Measurements from ENCODE around the gene ZC2HC1B.

- TF ChIP-seq CTCF (IDR thresholded peaks at IDR 0.05 in 8 of 11, conservative IDR thresholded peaks at IDR 0.05 in 3 of 11) = no peak
- no peak for TF ChIP-seq POLR2AphosphoS5 (IDR thresholded peaks at IDR 0.05)
- no peak for TF ChIP-seq POLR2A (IDR thresholded peaks at IDR 0.05)
These were observed 7.9 kb downstream of the ZC2HC1B start for GRCh38 chr6:143872201-143872600.

Data from spleen (tissue), 7 donors.